Measurements from ENCODE around the gene CARS1. TPM values are rescaled to one million over a fixed set of nuclear protein-coding genes. Genes with fewer than 3 reads are reported as not detected.

The CARS1 gene
- 25.0 and 32.0 TPM in 2 replicates for total RNA-seq (2014; rRNA removed; shearing (Covaris generic))

- peak; percentile 94 to 95 for DNase-seq
- Histone ChIP-seq H3K4me3 (peak within 1 kb of the TSS; percentile 98), H3K4me1 (0 out of 2 replicates have a peak, but pooled peaks cover 4% of the 10 kb centered on the region)
These were observed at the start of gene CARS1 for GRCh38 chr11:3057069-3057963. CARS1 (minus strand) TSS chr11:3057423; CDS start chr11:3057367, 56 bp downstream.

GRCh38 chr11:3105791-3106735 is 48.8 kb upstream of the CARS1 start:
- Histone ChIP-seq H3K36me3 (no peaks in the 10 kb centered on the region), H3K9me3 (replicated peaks) (no peaks in the 10 kb centered on the region), H3K27me3 (no peaks in the 10 kb centered on the region), H3K27ac (no peak overlapping the region), H3K4me3 (no peak overlapping the region), H3K4me1 (no peaks in the 10 kb centered on the region)
- DNase-seq = no peak

More at GRCh38 chr11:3057069-3057963, at the start of gene CARS1:
- H3K27me3 ChIP-seq = no peaks in the 10 kb centered on the region
- no peaks in the 10 kb centered on the region for H3K36me3 ChIP-seq
- H3K27ac ChIP-seq = peak within 1 kb of the TSS; percentile 73
- H3K9me3 ChIP-seq (replicated peaks) = no peaks in the 10 kb centered on the region

- Histone ChIP-seq H3K27ac (no peak overlapping the region), H3K36me3 (no peaks in the 10 kb centered on the region), H3K27me3 (no peaks in the 10 kb centered on the region), H3K4me3 (no peak overlapping the region), H3K4me1 (no peaks in the 10 kb centered on the region), H3K9me3 (replicated peaks) (no peaks in the 10 kb centered on the region)
- DNase-seq = no peak
These were observed 48.0 kb upstream of the CARS1 start for GRCh38 chr11:3104961-3105790.

- no peak for DNase-seq
- no peaks in the 10 kb centered on the region for H3K36me3 ChIP-seq
- no peaks in the 10 kb centered on the region for H3K4me1 ChIP-seq
- no peak overlapping the region for H3K4me3 ChIP-seq
- no peaks in the 10 kb centered on the region for H3K27me3 ChIP-seq
- H3K27ac ChIP-seq = no peak overlapping the region
- H3K9me3 ChIP-seq (replicated peaks) = no peaks in the 10 kb centered on the region
These were observed 47.0 kb upstream of the CARS1 start for GRCh38 chr11:3104051-3104714.

- Histone ChIP-seq H3K9me3 (replicated peaks) (no peaks in the 10 kb centered on the region), H3K27ac (no peak overlapping the region), H3K36me3 (no peaks in the 10 kb centered on the region), H3K4me1 (no peaks in the 10 kb centered on the region), H3K27me3 (no peaks in the 10 kb centered on the region), H3K4me3 (no peak overlapping the region)
- no peak for DNase-seq
These were observed 45.9 kb upstream of the CARS1 start for GRCh38 chr11:3103076-3103475.

- no peaks in the 10 kb centered on the region for H3K4me1 ChIP-seq
- no peak overlapping the region for H3K4me3 ChIP-seq
- H3K27ac ChIP-seq = no peak overlapping the region
- H3K9me3 ChIP-seq (replicated peaks) = no peaks in the 10 kb centered on the region
- no peaks in the 10 kb centered on the region for H3K27me3 ChIP-seq
- no peaks in the 10 kb centered on the region for H3K36me3 ChIP-seq
- DNase-seq = no peak
These were observed 45.4 kb upstream of the CARS1 start for GRCh38 chr11:3102641-3102921.

- H3K4me3 ChIP-seq = no peak overlapping the region
- no peak for DNase-seq
- no peaks in the 10 kb centered on the region for H3K36me3 ChIP-seq
- no peaks in the 10 kb centered on the region for H3K4me1 ChIP-seq
- H3K27ac ChIP-seq = no peak overlapping the region
- H3K27me3 ChIP-seq = no peaks in the 10 kb centered on the region
- H3K9me3 ChIP-seq (replicated peaks) = no peaks in the 10 kb centered on the region
These were observed 44.9 kb upstream of the CARS1 start for GRCh38 chr11:3101921-3102640.

- no peak for DNase-seq
- Histone ChIP-seq H3K9me3 (replicated peaks) (no peaks in the 10 kb centered on the region), H3K4me1 (peaks cover 7% of the 10 kb centered on the region; the same call in 1 of the 2 replicates), H3K36me3 (no peaks in the 10 kb centered on the region), H3K27ac (no peak overlapping the region), H3K4me3 (no peak overlapping the region), H3K27me3 (no peaks in the 10 kb centered on the region)
These were observed 42.0 kb upstream of the CARS1 start for GRCh38 chr11:3099178-3099577.

- no peak overlapping the region for H3K4me3 ChIP-seq
- H3K27me3 ChIP-seq = no peaks in the 10 kb centered on the region
- H3K4me1 ChIP-seq = peaks cover 12% of the 10 kb centered on the region; the same call in 1 of the 2 replicates
- no peaks in the 10 kb centered on the region for H3K9me3 ChIP-seq (replicated peaks)
- H3K27ac ChIP-seq = no peak overlapping the region
- no peak for DNase-seq
- H3K36me3 ChIP-seq = no peaks in the 10 kb centered on the region
These were observed 39.8 kb upstream of the CARS1 start for GRCh38 chr11:3096909-3097530.

- no peaks in the 10 kb centered on the region for H3K27me3 ChIP-seq
- H3K4me1 ChIP-seq = peaks cover 12% of the 10 kb centered on the region; the same call in 1 of the 2 replicates
- DNase-seq = peak in 1 of 2 experiments; percentile 27
- no peak overlapping the region for H3K27ac ChIP-seq
- no peaks in the 10 kb centered on the region for H3K9me3 ChIP-seq (replicated peaks)
- H3K36me3 ChIP-seq = no peaks in the 10 kb centered on the region
- H3K4me3 ChIP-seq = no peak overlapping the region
These were observed 38.6 kb upstream of the CARS1 start for GRCh38 chr11:3095712-3096361.

GRCh38 chr11:3094223-3094824 is 37.1 kb upstream of the CARS1 start:
- Histone ChIP-seq H3K9me3 (replicated peaks) (no peaks in the 10 kb centered on the region), H3K4me3 (no peak overlapping the region), H3K4me1 (peaks cover 12% of the 10 kb centered on the region; the same call in 1 of the 2 replicates), H3K27ac (no peak overlapping the region), H3K27me3 (no peaks in the 10 kb centered on the region), H3K36me3 (no peaks in the 10 kb centered on the region)
- DNase-seq = no peak

Data from SJCRH30 (cell line).